ENCODE data around the gene C11orf42.

DNA sequence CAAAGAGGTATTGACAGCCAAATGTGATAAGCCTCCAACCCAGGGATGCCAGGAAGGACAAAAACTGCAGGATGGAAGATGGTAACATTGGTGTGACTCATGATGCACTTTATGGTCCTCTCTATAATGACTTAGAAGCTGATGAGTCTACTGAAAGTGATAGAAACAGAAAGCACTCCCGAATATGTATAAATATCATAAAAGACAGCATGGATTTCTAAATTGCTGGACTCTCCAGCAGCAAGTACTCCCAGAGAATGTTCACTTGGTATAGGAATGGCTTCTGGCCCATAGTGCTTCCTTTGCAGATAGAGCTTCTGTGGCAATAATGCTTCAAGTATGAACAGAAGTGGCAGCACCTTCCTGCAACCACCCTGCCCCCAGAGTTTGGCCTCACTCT lies 35.1 kb upstream of the C11orf42 start, which contains the start of gene OR52B2:
- TF ChIP-seq POLR2AphosphoS5 (IDR thresholded peaks at IDR 0.05; ENCODE audit: borderline replicate concordance, low read depth, low read length), result no peak
- TF ChIP-seq EZH2 (IDR thresholded peaks at IDR 0.05), result no peak
- no peak for TF ChIP-seq FOXP2 (optimal IDR thresholded peaks at IDR 0.05; ENCODE audit: control extremely low read depth, extremely low read length, insufficient read depth)

Measured in SK-N-MC (cell line).